Mesendoderm (in vitro differentiated cells): ENCODE data around the gene SIAH1.
"Not testable (repeated sequence)": the region's sequence is repeated elsewhere in the genome, so short reads cannot be mapped to it uniquely, and the experiment has no call there.

Experiments
- DNase-seq: peaks from one replicate; pipeline ENCODE4 v3.0.0; 2013
- H2AK5ac ChIP-seq: 2 replicates; pipeline ENCODE4 v1.6.1; 2013; ENCODE audit warnings: low read length, inconsistent platforms
- H2BK120ac ChIP-seq: 2 replicates; pipeline ENCODE4 v1.6.1; 2013; ENCODE audit warnings: low read depth, mild to moderate bottlenecking, low read length, moderate library complexity, mixed read lengths
- H2BK15ac ChIP-seq: replicated peaks from 2 replicates; pipeline ENCODE4 v1.6.1; 2013; ENCODE audit warnings: low read depth, mild to moderate bottlenecking, moderate library complexity
- H2BK5ac ChIP-seq: 2 replicates; pipeline ENCODE4 v1.6.1; 2013; ENCODE audit warnings: low read length, inconsistent platforms
- H3K18ac ChIP-seq: 2 replicates; pipeline ENCODE4 v1.6.1; 2013; ENCODE audit warnings: mild to moderate bottlenecking, low read length, mixed read lengths
- H3K23ac ChIP-seq: one replicate; pipeline ENCODE4 v1.6.1; 2013; ENCODE audit warnings: low read length
- H3K27ac ChIP-seq: 2 replicates; pipeline ENCODE4 v1.5.1; 2013; ENCODE audit warnings: low read depth, mild to moderate bottlenecking, inconsistent platforms, low read length, moderate library complexity
- H3K27me3 ChIP-seq: 2 replicates; pipeline ENCODE4 v1.6.1; 2013; ENCODE audit warnings: low read length, control low read depth, mild to moderate bottlenecking, inconsistent platforms; ENCODE audit not compliant: insufficient read depth, poor library complexity
- H3K36me3 ChIP-seq: 2 replicates; pipeline ENCODE4 v1.6.1; 2013; ENCODE audit warnings: low read length, inconsistent platforms; ENCODE audit not compliant: control insufficient read depth, insufficient read depth
- H3K4ac ChIP-seq: one replicate; pipeline ENCODE4 v1.6.1; 2013; ENCODE audit warnings: low read depth, mild to moderate bottlenecking, low read length, moderate library complexity
- H3K4me1 ChIP-seq: 2 replicates; pipeline ENCODE4 v1.6.1; 2013; ENCODE audit warnings: low read depth, low read length, inconsistent platforms; ENCODE audit not compliant: control insufficient read depth
- H3K4me2 ChIP-seq: 2 replicates; pipeline ENCODE4 v1.6.1; 2013; ENCODE audit warnings: low read length
- H3K4me3 ChIP-seq: 2 replicates; pipeline ENCODE4 v1.5.1; 2013; ENCODE audit warnings: mild to moderate bottlenecking, low read length
- H3K56ac ChIP-seq: one replicate; pipeline ENCODE4 v1.6.1; 2013; ENCODE audit warnings: low read length
- H3K79me1 ChIP-seq: 2 replicates; pipeline ENCODE4 v1.6.1; 2013; ENCODE audit warnings: low read length, inconsistent platforms
- H3K79me2 ChIP-seq: 2 replicates; pipeline ENCODE4 v1.6.1; 2013; ENCODE audit warnings: mild to moderate bottlenecking, low read length; ENCODE audit not compliant: control insufficient read depth, insufficient read depth
- H3K9ac ChIP-seq: 2 replicates; pipeline ENCODE4 v1.6.1; 2013; ENCODE audit warnings: low read length, inconsistent platforms
- H4K5ac ChIP-seq: one replicate; pipeline ENCODE4 v1.6.1; 2013; ENCODE audit warnings: low read length
- H4K8ac ChIP-seq: one replicate; pipeline ENCODE4 v1.6.1; 2013; ENCODE audit warnings: low read depth, mild to moderate bottlenecking, control low read depth, low read length, moderate library complexity
- WGBS: extraction: QIAGEN DNeasy Blood & Tissue Kit; methylation state at CpG from one replicate; pipeline ENCODE4 v1.1.7; 2013; ENCODE audit warnings: low lambda C conversion rate, missing lambda C conversion rate; ENCODE audit not compliant: insufficient coverage; ENCODE audit errors: extremely low coverage; 5-methylcytosine and 5-hydroxymethylcytosine counted together

The SIAH1 gene

GRCh38 chr16:48430890-48431289 is 45.7 kb upstream of the SIAH1 start:
- H3K4ac ChIP-seq, result no peak overlapping the region
- H3K9ac ChIP-seq, result no peak overlapping the region
- H3K36me3 ChIP-seq, result no peaks in the 10 kb centered on the region
- H3K4me1 ChIP-seq, result no peaks in the 10 kb centered on the region
- H3K23ac ChIP-seq, result no peak overlapping the region
- WGBS, result no CpG with 5 or more reads among the region's 3 CpGs
- H2BK120ac ChIP-seq, result no peak overlapping the region
- H3K79me2 ChIP-seq, result no peaks in the 10 kb centered on the region
- no peak overlapping the region for H2BK15ac ChIP-seq
- H2AK5ac ChIP-seq, result no peak overlapping the region
- H4K8ac ChIP-seq, result no peak overlapping the region
- no peak overlapping the region for H3K56ac ChIP-seq
- H3K18ac ChIP-seq, result no peak overlapping the region
- H3K79me1 ChIP-seq, result no peaks in the 10 kb centered on the region
- H3K4me3 ChIP-seq, result no peak overlapping the region
- H3K27me3 ChIP-seq, result no peaks in the 10 kb centered on the region
- no peak overlapping the region for H3K27ac ChIP-seq
- DNase-seq, result no peak
- H3K4me2 ChIP-seq, result no peak overlapping the region
- no peak overlapping the region for H2BK5ac ChIP-seq
- no peak overlapping the region for H4K5ac ChIP-seq

- Histone ChIP-seq H3K4me1 (no peaks in the 10 kb centered on the region), H2AK5ac (no peak overlapping the region), H3K36me3 (no peaks in the 10 kb centered on the region), H3K27ac (no peak overlapping the region), H3K4me2 (no peak overlapping the region), H4K8ac (no peak overlapping the region), H3K4ac (no peak overlapping the region), H2BK5ac (no peak overlapping the region), H3K79me2 (no peaks in the 10 kb centered on the region), H3K23ac (no peak overlapping the region), H3K9ac (no peak overlapping the region), H3K79me1 (no peaks in the 10 kb centered on the region), H4K5ac (no peak overlapping the region), H3K56ac (no peak overlapping the region), H3K27me3 (no peaks in the 10 kb centered on the region), H3K18ac (no peak overlapping the region), H2BK120ac (no peak overlapping the region), H3K4me3 (no peak overlapping the region), H2BK15ac (no peak overlapping the region)
- DNase-seq, result no peak
- WGBS, result no CpG with 5 or more reads among the region's 2 CpGs
Measured at GRCh38 chr16:48426244-48427141, 41.3 kb upstream of the SIAH1 start.

GRCh38 chr16:48422537-48422936 is 37.3 kb upstream of the SIAH1 start:
- Histone ChIP-seq H3K9ac (no peak overlapping the region), H2AK5ac (no peak overlapping the region), H3K36me3 (no peaks in the 10 kb centered on the region), H2BK120ac (no peak overlapping the region), H3K27me3 (no peaks in the 10 kb centered on the region), H2BK5ac (no peak overlapping the region), H3K4me1 (no peaks in the 10 kb centered on the region), H3K56ac (no peak overlapping the region), H4K5ac (no peak overlapping the region), H3K23ac (no peak overlapping the region), H3K18ac (no peak overlapping the region), H3K79me2 (no peaks in the 10 kb centered on the region), H3K4me3 (no peak overlapping the region), H3K4me2 (no peak overlapping the region), H3K27ac (no peak overlapping the region), H4K8ac (no peak overlapping the region), H2BK15ac (no peak overlapping the region), H3K79me1 (no peaks in the 10 kb centered on the region), H3K4ac (no peak overlapping the region)
- DNase-seq, result no peak
- WGBS, result no CpG with 5 or more reads among the region's 2 CpGs

- H2AK5ac ChIP-seq, result no peak overlapping the region
- H3K4me3 ChIP-seq, result no peak overlapping the region
- no peak overlapping the region for H3K27ac ChIP-seq
- no peak overlapping the region for H4K8ac ChIP-seq
- no peaks in the 10 kb centered on the region for H3K36me3 ChIP-seq
- no peak overlapping the region for H3K23ac ChIP-seq
- DNase-seq, result no peak
- no peak overlapping the region for H2BK120ac ChIP-seq
- WGBS, result no CpG with 5 or more reads among the region's 3 CpGs
- H2BK5ac ChIP-seq, result no peak overlapping the region
- H3K4me1 ChIP-seq, result no peaks in the 10 kb centered on the region
- no peak overlapping the region for H2BK15ac ChIP-seq
- no peak overlapping the region for H3K9ac ChIP-seq
- no peak overlapping the region for H3K18ac ChIP-seq
- H4K5ac ChIP-seq, result no peak overlapping the region
- H3K79me2 ChIP-seq, result no peaks in the 10 kb centered on the region
- H3K27me3 ChIP-seq, result no peaks in the 10 kb centered on the region
- H3K56ac ChIP-seq, result no peak overlapping the region
- H3K4me2 ChIP-seq, result no peak overlapping the region
- no peak overlapping the region for H3K4ac ChIP-seq
- no peaks in the 10 kb centered on the region for H3K79me1 ChIP-seq
Measured at GRCh38 chr16:48421741-48422140, 36.5 kb upstream of the SIAH1 start.

- H3K4me2 ChIP-seq, result no peak overlapping the region
- WGBS, result no CpG with 5 or more reads among the region's 1 CpG
- no peak overlapping the region for H4K5ac ChIP-seq
- no peak overlapping the region for H3K56ac ChIP-seq
- no peaks in the 10 kb centered on the region for H3K79me1 ChIP-seq
- no peak overlapping the region for H3K18ac ChIP-seq
- no peak overlapping the region for H3K23ac ChIP-seq
- H3K27me3 ChIP-seq, result no peaks in the 10 kb centered on the region
- no peak overlapping the region for H2BK5ac ChIP-seq
- no peaks in the 10 kb centered on the region for H3K36me3 ChIP-seq
- no peak overlapping the region for H3K4me3 ChIP-seq
- H2BK120ac ChIP-seq, result no peak overlapping the region
- DNase-seq, result no peak
- H4K8ac ChIP-seq, result no peak overlapping the region
- H3K27ac ChIP-seq, result no peak overlapping the region
- H3K4me1 ChIP-seq, result no peaks in the 10 kb centered on the region
- no peaks in the 10 kb centered on the region for H3K79me2 ChIP-seq
- H3K4ac ChIP-seq, result no peak overlapping the region
- no peak overlapping the region for H3K9ac ChIP-seq
- H2BK15ac ChIP-seq, result no peak overlapping the region
- H2AK5ac ChIP-seq, result no peak overlapping the region
Measured at GRCh38 chr16:48420437-48420836, 35.2 kb upstream of the SIAH1 start.

- not testable (repeated sequence) for H3K4me1 ChIP-seq, DNase-seq, H3K4me2 ChIP-seq, H4K5ac ChIP-seq, H3K18ac ChIP-seq, H3K4me3 ChIP-seq, H2BK5ac ChIP-seq, H3K56ac ChIP-seq, H2AK5ac ChIP-seq, H2BK15ac ChIP-seq, H3K36me3 ChIP-seq, H3K4ac ChIP-seq, H3K23ac ChIP-seq, H3K27ac ChIP-seq, H3K27me3 ChIP-seq, H3K9ac ChIP-seq, H3K79me1 ChIP-seq, H4K8ac ChIP-seq, H2BK120ac ChIP-seq, H3K79me2 ChIP-seq
- no CpG with 5 or more reads among the region's 29 CpGs for WGBS
Measured at GRCh38 chr16:48416617-48417016, 31.4 kb upstream of the SIAH1 start.
